Measurements from ENCODE around the gene PLOD1.

GRCh38 chr1:12014141-12014991, 79.8 kb downstream of the PLOD1 start:
- no peak for TF ChIP-seq CTCF (IDR thresholded peaks at IDR 0.05; ENCODE audit: low read depth, low read length, poor library complexity, severe bottlenecking)
- no peak for TF ChIP-seq EZH2phosphoT487 (IDR thresholded peaks at IDR 0.05; ENCODE audit: borderline replicate concordance, low read length)
